Body of pancreas (tissue), 4 donors: ENCODE data around the gene DUS1L. TPM values are rescaled to one million over a fixed set of nuclear protein-coding genes. Genes with fewer than 3 reads are reported as not detected.

ENCODE experiments used
- ATAC-seq: fragments of 150-250 bp; one replicate; pipeline ENCODE4 v1.9.1; 2016
- DNase-seq, 4 donors: peaks; one replicate each; pipeline ENCODE4 v3.0.0-alpha.2; 2019
- H3K27ac ChIP-seq, 4 donors: fragments of 200-600 bp; sonication (generic); 1 replicate in 3 of 4; 2 replicates in 1 of 4; pipeline versions ENCODE4 v1.5.1 to v1.6.1; 2016 to 2019; ENCODE audit warnings: mild to moderate bottlenecking in 1 of 4, mixed read lengths in 1 of 4, moderate library complexity in 1 of 4
- H3K27me3 ChIP-seq, 2 donors: fragments of 200-600 bp; sonication (generic); one replicate each; pipeline ENCODE4 v1.6.0; 2016; ENCODE audit warnings: mild to moderate bottlenecking in 1 of 2
- H3K36me3 ChIP-seq, 2 donors: fragments of 200-600 bp; sonication (generic); replicated peaks in 1 of 2; 2 replicates each; pipeline ENCODE4 v1.5.1; 2016; ENCODE audit warnings: low read depth in 2 of 2; ENCODE audit not compliant: insufficient read depth in 1 of 2
- H3K4me1 ChIP-seq: fragments of 200-600 bp; sonication (generic); one replicate; pipeline ENCODE4 v1.6.0; 2016
- H3K4me3 ChIP-seq, 2 donors: fragments of 200-600 bp; sonication (generic); 1 replicate in 1 of 2; 2 replicates in 1 of 2; pipeline ENCODE4 v1.5.1; 2016 to 2019
- H3K9me3 ChIP-seq, 3 donors: fragments of 200-600 bp; sonication (generic); 1 replicate in 2 of 3; 2 replicates in 1 of 3; pipeline ENCODE4 v1.5.1; 2016
- POLR2A ChIP-seq, 3 donors: fragments of 450-650 bp; IDR thresholded peaks; one replicate each; pipeline ENCODE4 v1.6.1; 2016; ENCODE audit warnings: antibody characterized with exemption in 3 of 3, mild to moderate bottlenecking in 2 of 3
- WGBS, 2 donors: methylation state at CpG; one replicate each; pipeline ENCODE4 v1.1.5; 2017; 5-methylcytosine and 5-hydroxymethylcytosine counted together
- intact Hi-C: fragments of 100-400 bp; cut with DNase I; formaldehyde crosslinking; loops from one replicate; pipeline ENCODE4 v1.15.1; 2023
- total RNA-seq, 2 donors: library from RNA; depleted of rRNA; stranded (reverse); fragments of >200 nt; gene quantifications; one replicate each; pipeline ENCODE4 v1.1.0, GENCODE V29; 2016
- TF ChIP-seq, protein P1 (sequence below), 7 experiments: fragments of 450-650 bp in 4 of 7; fragments of 200-600 bp in 3 of 7; sonication (generic) in 3 of 7; IDR thresholded peaks; one replicate each; pipeline ENCODE4 v1.5.1; 2016 to 2019; ENCODE audit warnings: antibody characterized with exemption in 7 of 7

The DUS1L gene
- total RNA-seq, 2 donors from 2014 or later, result 76.0 to 128 TPM

DNA sequence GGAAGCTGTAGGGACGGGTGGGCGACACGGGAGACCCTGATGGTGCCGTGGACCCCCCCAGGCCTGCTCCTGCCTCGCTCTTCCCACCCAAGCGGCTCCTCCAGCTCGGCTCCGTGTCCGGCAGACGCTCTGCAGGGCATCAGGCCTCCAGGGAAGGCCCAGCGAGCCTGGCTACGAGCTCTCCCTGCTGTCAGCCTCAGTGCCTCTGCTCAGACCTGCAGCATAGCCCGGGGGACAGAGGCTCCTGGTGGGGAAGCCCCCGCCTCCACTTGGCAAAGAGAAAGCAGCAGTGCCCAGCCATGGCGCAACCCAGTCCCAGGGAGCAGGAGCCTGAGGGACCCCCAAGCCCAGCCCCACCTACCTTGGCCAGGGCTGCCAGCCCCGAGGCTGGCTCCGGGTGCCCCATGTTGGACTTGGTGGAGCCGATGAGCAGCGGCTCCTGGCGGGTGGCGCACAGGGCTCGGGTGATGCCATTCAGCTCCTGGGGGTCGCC, 26.5 kb upstream of the DUS1L start:
- Histone ChIP-seq H3K27ac (no peak overlapping the region), H3K4me3 (no peak overlapping the region), H3K4me1 (peaks cover 9% of the 10 kb centered on the region), H3K9me3 (no peaks in the 10 kb centered on the region), H3K36me3 (peaks cover 8 to 48% of the 10 kb centered on the region in 2 donors), H3K27me3 (no peaks in the 10 kb centered on the region)
- WGBS, 2 donors, result 80 to 92% methylated on average over 2 to 15 of the region's 23 CpGs
- ATAC-seq, result no peak
- intact Hi-C loops, result no loop called here
- no peak for DNase-seq
- TF ChIP-seq, protein P1, sequence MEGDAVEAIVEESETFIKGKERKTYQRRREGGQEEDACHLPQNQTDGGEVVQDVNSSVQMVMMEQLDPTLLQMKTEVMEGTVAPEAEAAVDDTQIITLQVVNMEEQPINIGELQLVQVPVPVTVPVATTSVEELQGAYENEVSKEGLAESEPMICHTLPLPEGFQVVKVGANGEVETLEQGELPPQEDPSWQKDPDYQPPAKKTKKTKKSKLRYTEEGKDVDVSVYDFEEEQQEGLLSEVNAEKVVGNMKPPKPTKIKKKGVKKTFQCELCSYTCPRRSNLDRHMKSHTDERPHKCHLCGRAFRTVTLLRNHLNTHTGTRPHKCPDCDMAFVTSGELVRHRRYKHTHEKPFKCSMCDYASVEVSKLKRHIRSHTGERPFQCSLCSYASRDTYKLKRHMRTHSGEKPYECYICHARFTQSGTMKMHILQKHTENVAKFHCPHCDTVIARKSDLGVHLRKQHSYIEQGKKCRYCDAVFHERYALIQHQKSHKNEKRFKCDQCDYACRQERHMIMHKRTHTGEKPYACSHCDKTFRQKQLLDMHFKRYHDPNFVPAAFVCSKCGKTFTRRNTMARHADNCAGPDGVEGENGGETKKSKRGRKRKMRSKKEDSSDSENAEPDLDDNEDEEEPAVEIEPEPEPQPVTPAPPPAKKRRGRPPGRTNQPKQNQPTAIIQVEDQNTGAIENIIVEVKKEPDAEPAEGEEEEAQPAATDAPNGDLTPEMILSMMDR (IDR thresholded peaks at IDR 0.05), result no peak
- no peak for TF ChIP-seq POLR2A (IDR thresholded peaks at IDR 0.05)

DNA sequence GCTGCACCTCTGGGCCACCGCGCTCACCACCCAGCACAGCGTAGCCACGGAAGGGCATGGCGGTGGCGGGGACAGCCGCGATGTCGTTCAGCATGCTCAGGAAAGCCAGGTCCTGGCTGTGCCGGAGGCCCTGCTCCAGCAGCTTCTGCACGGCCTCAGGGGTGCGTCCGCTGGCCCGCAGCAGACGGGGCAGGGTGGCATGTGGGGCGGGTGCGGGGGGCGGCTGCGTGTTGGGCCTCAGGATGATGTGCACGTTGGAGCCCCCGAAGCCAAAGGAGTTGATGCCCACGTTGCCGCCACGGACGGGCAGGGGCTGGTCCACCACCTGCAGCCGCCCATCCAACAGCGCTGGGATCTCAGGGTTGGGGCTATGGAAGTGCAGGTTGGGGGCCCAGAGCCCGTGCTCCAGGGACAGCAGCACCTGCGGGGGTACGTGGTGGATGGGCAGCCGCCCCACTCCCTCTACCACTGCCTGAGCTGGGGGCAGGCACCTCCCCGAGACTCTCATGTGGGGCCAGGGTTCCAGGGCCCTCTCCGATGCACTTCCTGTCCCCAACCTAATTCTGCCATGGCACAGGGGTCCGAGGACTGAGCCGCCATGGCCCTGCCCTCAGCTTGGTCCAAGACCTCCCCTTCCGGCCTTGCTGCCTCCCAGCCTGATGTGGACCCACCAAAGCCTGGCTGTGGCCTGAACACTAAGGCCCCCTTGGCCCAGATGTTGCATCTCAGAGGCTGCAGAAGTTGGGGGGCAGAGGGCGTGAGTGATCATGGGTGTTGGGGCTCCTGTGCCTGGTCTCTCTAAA, 25.9 kb upstream of the DUS1L start:
- Histone ChIP-seq H3K4me3 (no peak overlapping the region), H3K27me3 (no peaks in the 10 kb centered on the region), H3K4me1 (peaks cover 2% of the 10 kb centered on the region), H3K36me3 (peaks cover 8 to 55% of the 10 kb centered on the region in 2 donors), H3K27ac (no peak overlapping the region), H3K9me3 (no peaks in the 10 kb centered on the region)
- DNase-seq (no peak), ATAC-seq (no peak)
- WGBS, 2 donors, result 95 to 97% methylated on average over 6 to 35 of the region's 37 CpGs
- no peak for TF ChIP-seq POLR2A (IDR thresholded peaks at IDR 0.05)
- TF ChIP-seq, protein P1 (IDR thresholded peaks at IDR 0.05), result no peak
- intact Hi-C loops, result no loop called here

DNA sequence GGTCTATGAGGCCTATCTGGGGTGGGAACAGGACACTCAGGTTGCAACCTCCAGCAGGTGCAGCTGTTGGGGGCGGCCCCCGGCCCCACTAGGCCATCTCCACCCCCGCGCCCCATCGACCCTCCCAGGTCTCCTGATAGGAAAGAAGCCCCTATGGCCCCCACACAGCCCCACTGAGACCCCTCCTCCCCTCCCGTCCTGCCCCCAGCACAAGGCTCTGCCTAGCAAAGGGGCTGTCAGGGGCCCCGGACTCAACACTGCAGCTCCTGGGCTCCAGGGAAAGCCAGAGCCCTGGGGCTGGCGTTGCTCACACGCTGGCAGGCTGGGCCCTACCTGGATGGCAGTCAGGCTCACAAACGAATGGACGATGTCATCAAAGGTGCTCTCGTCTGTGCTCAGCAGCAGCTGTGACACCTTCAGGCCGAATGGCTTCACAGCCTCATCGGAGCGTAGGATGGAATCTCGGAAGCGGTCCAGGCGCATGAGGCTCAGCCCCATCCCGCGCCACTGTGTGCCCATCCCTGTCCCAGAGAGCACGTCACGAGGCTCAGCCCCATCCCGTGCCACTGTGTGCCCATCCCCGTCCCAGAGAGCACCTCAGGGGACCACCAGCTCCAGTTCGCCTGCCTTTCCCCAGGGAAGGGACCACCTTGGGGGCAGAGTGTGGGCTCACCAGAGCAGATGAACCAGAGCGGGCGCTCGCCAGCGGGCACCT, 25.1 kb upstream of the DUS1L start:
- ATAC-seq (no peak), DNase-seq (no peak)
- Histone ChIP-seq H3K27ac (no peak overlapping the region), H3K36me3 (peaks cover 8 to 57% of the 10 kb centered on the region in 2 donors), H3K4me3 (no peak overlapping the region), H3K4me1 (no peaks in the 10 kb centered on the region), H3K27me3 (no peaks in the 10 kb centered on the region), H3K9me3 (no peaks in the 10 kb centered on the region)
- 96 to 100% methylated on average over 11 to 19 of the region's 29 CpGs for WGBS, 2 donors
- intact Hi-C loops, result no loop called here
- TF ChIP-seq, protein P1 (IDR thresholded peaks at IDR 0.05), result no peak
- no peak for TF ChIP-seq POLR2A (IDR thresholded peaks at IDR 0.05)

DNA sequence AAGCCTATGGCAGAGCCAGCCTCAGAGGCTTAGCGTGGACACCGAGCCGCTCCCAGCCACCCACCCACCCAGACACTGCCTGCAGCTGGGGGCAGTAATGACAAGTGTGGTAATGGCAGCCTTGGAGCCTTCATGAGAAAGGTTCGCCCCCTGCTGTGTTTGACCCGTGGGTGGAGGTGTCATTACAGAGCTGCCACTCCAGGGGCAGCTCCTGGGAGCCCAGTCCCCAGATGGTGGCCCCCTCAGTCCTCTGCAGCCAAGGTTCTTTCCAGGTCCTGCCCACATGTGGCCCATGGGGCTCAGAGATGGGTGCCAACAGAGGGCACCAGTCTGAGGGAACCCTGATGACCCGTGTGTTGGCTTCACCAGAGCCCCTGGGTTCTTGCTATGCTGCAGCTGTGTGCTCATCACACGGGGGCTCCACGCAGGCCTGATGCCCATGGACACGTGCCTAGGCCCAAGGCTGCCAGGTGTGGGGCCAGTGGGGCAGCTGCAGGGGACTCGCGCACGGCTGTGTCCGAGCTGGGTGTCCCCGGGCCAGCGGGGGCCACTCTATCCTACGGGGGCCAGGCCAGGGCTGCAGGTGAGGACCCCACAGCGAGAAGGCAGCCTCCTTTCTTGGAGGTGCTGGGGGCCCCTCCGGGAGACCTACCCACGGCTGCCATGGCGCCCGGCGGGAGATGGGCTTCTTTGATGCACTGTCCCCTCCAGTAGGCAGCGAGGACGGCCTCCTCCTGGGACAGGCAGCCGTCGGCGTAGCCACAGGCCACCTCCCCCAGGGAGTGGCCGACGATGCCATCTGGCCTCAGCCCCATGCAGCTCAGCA, 24.3 kb upstream of the DUS1L start:
- H3K36me3 ChIP-seq, result peaks cover 8 to 58% of the 10 kb centered on the region in 2 donors

More for the DNA sequence above, 24.3 kb upstream of the DUS1L start:
- WGBS, 2 donors, result 40 to 89% methylated on average over 1 to 27 of the region's 29 CpGs
- DNase-seq (no peak), ATAC-seq (no peak)
- intact Hi-C loops, result no loop called here
- no peaks in the 10 kb centered on the region for H3K4me1 ChIP-seq
- H3K4me3 ChIP-seq, result no peak overlapping the region
- H3K27ac ChIP-seq, result no peak overlapping the region
- H3K27me3 ChIP-seq, result no peaks in the 10 kb centered on the region
- TF ChIP-seq, protein P1 (IDR thresholded peaks at IDR 0.05), result no peak
- TF ChIP-seq POLR2A (IDR thresholded peaks at IDR 0.05), result no peak
- H3K9me3 ChIP-seq, result no peaks in the 10 kb centered on the region
